Retinal pigment epithelial cell (primary cell): ENCODE data around the gene COX10.

Experiments used
- DNase-seq: peaks from one replicate; pipeline ENCODE4 v3.0.0-alpha.2; 2010; ENCODE audit warnings: low read depth
- H3K4me3 ChIP-seq: 2 replicates; pipeline ENCODE4 v1.5.1; 2011; ENCODE audit warnings: mild to moderate bottlenecking, low read length, control low read depth, moderate library complexity
- TF ChIP-seq, protein P1 (sequence below): conservative IDR thresholded peaks from 2 replicates; pipeline ENCODE4 v1.5.1; 2011; ENCODE audit warnings: low read depth, low read length, control low read depth, inconsistent platforms

Gene COX10

DNA sequence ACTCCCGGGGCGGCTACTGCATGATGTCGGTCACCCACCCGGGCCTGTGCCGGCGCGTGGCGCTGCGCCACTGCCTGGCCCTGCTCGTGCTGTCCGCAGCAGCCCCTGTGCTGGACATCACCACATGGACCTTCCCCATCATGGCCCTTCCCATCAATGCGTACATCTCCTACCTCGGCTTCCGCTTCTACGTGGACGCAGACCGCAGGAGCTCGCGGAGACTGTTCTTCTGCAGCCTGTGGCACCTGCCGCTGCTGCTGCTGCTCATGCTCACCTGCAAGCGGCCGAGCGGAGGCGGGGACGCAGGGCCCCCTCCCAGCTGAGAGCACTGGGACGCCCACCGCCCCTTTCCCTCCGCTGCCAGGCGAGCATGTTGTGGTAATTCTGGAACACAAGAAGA lies 137.6 kb downstream of the COX10 start:
- H3K4me3 ChIP-seq, result no peak overlapping the region
- TF ChIP-seq, protein P1, sequence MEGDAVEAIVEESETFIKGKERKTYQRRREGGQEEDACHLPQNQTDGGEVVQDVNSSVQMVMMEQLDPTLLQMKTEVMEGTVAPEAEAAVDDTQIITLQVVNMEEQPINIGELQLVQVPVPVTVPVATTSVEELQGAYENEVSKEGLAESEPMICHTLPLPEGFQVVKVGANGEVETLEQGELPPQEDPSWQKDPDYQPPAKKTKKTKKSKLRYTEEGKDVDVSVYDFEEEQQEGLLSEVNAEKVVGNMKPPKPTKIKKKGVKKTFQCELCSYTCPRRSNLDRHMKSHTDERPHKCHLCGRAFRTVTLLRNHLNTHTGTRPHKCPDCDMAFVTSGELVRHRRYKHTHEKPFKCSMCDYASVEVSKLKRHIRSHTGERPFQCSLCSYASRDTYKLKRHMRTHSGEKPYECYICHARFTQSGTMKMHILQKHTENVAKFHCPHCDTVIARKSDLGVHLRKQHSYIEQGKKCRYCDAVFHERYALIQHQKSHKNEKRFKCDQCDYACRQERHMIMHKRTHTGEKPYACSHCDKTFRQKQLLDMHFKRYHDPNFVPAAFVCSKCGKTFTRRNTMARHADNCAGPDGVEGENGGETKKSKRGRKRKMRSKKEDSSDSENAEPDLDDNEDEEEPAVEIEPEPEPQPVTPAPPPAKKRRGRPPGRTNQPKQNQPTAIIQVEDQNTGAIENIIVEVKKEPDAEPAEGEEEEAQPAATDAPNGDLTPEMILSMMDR, result no peak
- DNase-seq, result no peak

DNA sequence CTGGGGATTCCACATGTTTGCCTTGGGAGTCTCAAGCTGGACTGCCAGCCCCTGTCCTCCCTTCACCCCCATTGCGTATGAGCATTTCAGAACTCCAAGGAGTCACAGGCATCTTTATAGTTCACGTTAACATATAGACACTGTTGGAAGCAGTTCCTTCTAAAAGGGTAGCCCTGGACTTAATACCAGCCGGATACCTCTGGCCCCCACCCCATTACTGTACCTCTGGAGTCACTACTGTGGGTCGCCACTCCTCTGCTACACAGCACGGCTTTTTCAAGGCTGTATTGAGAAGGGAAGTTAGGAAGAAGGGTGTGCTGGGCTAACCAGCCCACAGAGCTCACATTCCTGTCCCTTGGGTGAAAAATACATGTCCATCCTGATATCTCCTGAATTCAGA lies 138.5 kb downstream of the COX10 start:
- DNase-seq, result no peak

GRCh38 chr17:14209215-14209614 lies 139.9 kb downstream of the COX10 start:
- DNase-seq, result no peak
- TF ChIP-seq, protein P1, result no peak
- H3K4me3 ChIP-seq, result no peak overlapping the region

More for the DNA sequence above, 138.5 kb downstream of the COX10 start:
- no peak overlapping the region for H3K4me3 ChIP-seq
- TF ChIP-seq, protein P1, result no peak

- H3K4me3 ChIP-seq, result no peak overlapping the region
- no peak for DNase-seq
- TF ChIP-seq, protein P1, result no peak
These were observed 141.9 kb downstream of the COX10 start for GRCh38 chr17:14211246-14211645.

DNA sequence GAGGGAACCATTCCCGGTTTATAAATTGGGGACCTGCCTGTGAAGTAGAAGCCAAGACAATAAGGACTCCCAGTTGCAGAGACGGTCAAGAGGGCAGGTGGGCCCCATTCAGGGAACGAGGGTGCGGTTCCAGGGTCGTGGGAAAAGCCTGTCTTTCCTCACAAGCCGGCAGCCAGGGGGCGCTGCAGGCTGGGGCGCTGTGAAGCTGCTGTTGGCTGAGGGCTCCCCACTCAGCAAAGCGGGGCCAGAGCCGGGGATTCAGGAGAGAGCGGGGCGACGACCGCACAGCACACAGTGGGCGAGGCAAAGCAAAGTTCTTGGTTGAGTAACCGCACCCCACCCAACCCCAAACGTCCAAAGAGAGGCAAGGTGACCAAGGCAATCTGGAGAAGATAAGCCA lies 142.5 kb downstream of the COX10 start:
- TF ChIP-seq, protein P1, result peak; percentile 59
- no peak overlapping the region for H3K4me3 ChIP-seq
- no peak for DNase-seq

GRCh38 chr17:14212401-14212800 lies 143.1 kb downstream of the COX10 start:
- H3K4me3 ChIP-seq, result no peak overlapping the region
- TF ChIP-seq, protein P1, result no peak
- DNase-seq, result no peak

- DNase-seq, result no peak
- no peak overlapping the region for H3K4me3 ChIP-seq
- TF ChIP-seq, protein P1, result no peak
These were observed 145.0 kb downstream of the COX10 start for GRCh38 chr17:14214271-14214670.
